Activated B cell treated with CpG ODN at 0.5 μM for 24 hours (primary cell): Measurements from ENCODE around the gene SRPK2. TPM values are rescaled to one million over a fixed set of nuclear protein-coding genes. Genes with fewer than 3 reads are reported as not detected.

Experiments used
- ATAC-seq: fragments of 200-7000 bp; cut with Tn5 transposase; one replicate; pipeline ENCODE4 v1.10.0; 2021; ENCODE audit warnings: low read depth, mild to moderate bottlenecking, moderate library complexity
- CTCF ChIA-PET: fragments of 350-600 bp; sonication (Branson Sonifier 250); formaldehyde crosslinking; loops from one replicate; lab custom pipeline; 2021; ENCODE audit warnings: antibody characterized with exemption; lab: Charles Lee
- POLR2A ChIA-PET: fragments of 350-600 bp; sonication (Branson Sonifier 250); formaldehyde crosslinking; loops from one replicate; lab custom pipeline; 2021; ENCODE audit warnings: antibody characterized with exemption; lab: Charles Lee
- DNase-seq: peaks from one replicate; pipeline ENCODE4 v3.0.0; 2022
- H3K27ac Mint-ChIP-seq: one replicate; pipeline ENCODE4 v1.8.0; 2020; ENCODE audit warnings: mixed read lengths
- H3K27me3 Mint-ChIP-seq: one replicate; pipeline ENCODE4 v1.8.0; 2021; ENCODE audit warnings: mixed read lengths
- H3K36me3 Mint-ChIP-seq: one replicate; pipeline ENCODE4 v1.8.0; 2021; ENCODE audit warnings: low read depth, mixed read lengths
- H3K4me1 Mint-ChIP-seq: one replicate; pipeline ENCODE4 v1.8.0; 2021; ENCODE audit warnings: mixed read lengths
- H3K4me3 Mint-ChIP-seq: one replicate; pipeline ENCODE4 v1.8.0; 2020; ENCODE audit warnings: mild to moderate bottlenecking, mixed read lengths
- H3K9me3 Mint-ChIP-seq: one replicate; pipeline ENCODE4 v1.8.0; 2020; ENCODE audit warnings: mixed read lengths
- CTCF ChIP-seq: fragments of 200-600 bp; IDR thresholded peaks from one replicate; pipeline ENCODE4 v1.8.0; 2022; ENCODE audit warnings: antibody characterized with exemption, mild to moderate bottlenecking
- intact Hi-C: fragments of 100-400 bp; cut with micrococcal nuclease; formaldehyde crosslinking; loops from one replicate; pipeline ENCODE4 v1.15.1; 2024
- total RNA-seq: library from RNA; stranded (reverse); gene quantifications from 2 replicates; pipeline ENCODE4 v1.2.3, GENCODE V29; 2022

The SRPK2 gene
- total RNA-seq, 1 donor from 2014 or later: 59.2 TPM

- Mint-ChIP-seq H3K4me1 (peaks cover 60% of the 10 kb centered on the region), H3K27me3 (no peaks in the 10 kb centered on the region), H3K9me3 (no peaks in the 10 kb centered on the region), H3K36me3 (no peaks in the 10 kb centered on the region), H3K4me3 (peak overlapping the region; percentile 83), H3K27ac (peak overlapping the region; percentile 93)
- intact Hi-C loops: loop anchor here (5.0 kb wide), 1 partner anchor 42 kb away; no protein-coding TSS in a partner anchor
- peak; percentile 46 for ATAC-seq
- DNase-seq: no peak
- TF ChIP-seq CTCF: no peak
- POLR2A ChIA-PET: interaction anchor here (0.5 kb wide), 1 partner anchor 54 kb away, joined by 5 read pairs; no protein-coding TSS in a partner anchor
- CTCF ChIA-PET: no interaction called here
Measured at GRCh38 chr7:105269397-105269796, 119.3 kb downstream of the SRPK2 start.

GRCh38 chr7:105268511-105269392 is 120.0 kb downstream of the SRPK2 start:
- ChIA-PET POLR2A (interaction anchor here (0.7 to 1.1 kb wide), 2 partner anchors 14 to 263 kb away, joined by 3 to 4 read pairs; partner anchors contain the start of gene RINT1), CTCF (no interaction called here)
- Mint-ChIP-seq H3K9me3 (no peaks in the 10 kb centered on the region), H3K4me1 (peaks cover 60% of the 10 kb centered on the region), H3K27me3 (no peaks in the 10 kb centered on the region), H3K36me3 (no peaks in the 10 kb centered on the region), H3K27ac (peak overlapping the region; percentile 93), H3K4me3 (peak overlapping the region; percentile 83)
- ATAC-seq (peak; percentile 74), DNase-seq (no peak)
- intact Hi-C loops: loop anchor here (5.0 kb wide), 1 partner anchor 41 kb away; no protein-coding TSS in a partner anchor
- TF ChIP-seq CTCF: no peak

- H3K9me3 Mint-ChIP-seq: no peaks in the 10 kb centered on the region
- no peaks in the 10 kb centered on the region for H3K27me3 Mint-ChIP-seq
- H3K4me1 Mint-ChIP-seq: peaks cover 64% of the 10 kb centered on the region
- peak; percentile 36 for ATAC-seq
- intact Hi-C loops: loop anchor here (5.0 kb wide), 1 partner anchor 41 kb away; no protein-coding TSS in a partner anchor
- no peak for TF ChIP-seq CTCF
- H3K36me3 Mint-ChIP-seq: no peaks in the 10 kb centered on the region
- DNase-seq: no peak
- ChIA-PET CTCF (no interaction called here), POLR2A (interaction anchor here (0.7 to 1.1 kb wide), 2 partner anchors 14 to 264 kb away, joined by 3 to 4 read pairs; partner anchors contain the start of gene RINT1)
- no peak overlapping the region for H3K4me3 Mint-ChIP-seq
- H3K27ac Mint-ChIP-seq: peak overlapping the region; percentile 93
Measured at GRCh38 chr7:105268056-105268455, 120.7 kb downstream of the SRPK2 start.

- H3K27me3 Mint-ChIP-seq: no peaks in the 10 kb centered on the region
- ATAC-seq (no peak), DNase-seq (no peak)
- peaks cover 64% of the 10 kb centered on the region for H3K4me1 Mint-ChIP-seq
- intact Hi-C loops: loop anchor here (5.0 kb wide), 1 partner anchor 40 kb away; no protein-coding TSS in a partner anchor
- CTCF ChIA-PET: interaction anchor here (1.0 kb wide), 1 partner anchor 15 kb away, joined by 3 read pairs; no protein-coding TSS in a partner anchor
- no peaks in the 10 kb centered on the region for H3K36me3 Mint-ChIP-seq
- H3K9me3 Mint-ChIP-seq: no peaks in the 10 kb centered on the region
- POLR2A ChIA-PET: no interaction called here
- no peak for TF ChIP-seq CTCF
- no peak overlapping the region for H3K27ac Mint-ChIP-seq
- H3K4me3 Mint-ChIP-seq: no peak overlapping the region
Measured at GRCh38 chr7:105267244-105267643, 121.5 kb downstream of the SRPK2 start.

GRCh38 chr7:105264707-105265106 is 124.0 kb downstream of the SRPK2 start:
- ChIA-PET POLR2A (no interaction called here), CTCF (no interaction called here)
- Mint-ChIP-seq H3K9me3 (no peaks in the 10 kb centered on the region), H3K4me3 (no peak overlapping the region), H3K27me3 (no peaks in the 10 kb centered on the region), H3K36me3 (peaks cover 5% of the 10 kb centered on the region), H3K27ac (no peak overlapping the region), H3K4me1 (peaks cover 49% of the 10 kb centered on the region)
- TF ChIP-seq CTCF: no peak
- ATAC-seq (no peak), DNase-seq (no peak)
- intact Hi-C loops: loop anchor here (5.0 kb wide), 1 partner anchor 37 kb away; no protein-coding TSS in a partner anchor
